Choroid plexus epithelial cell (primary cell): ENCODE data around the gene SLC6A17.

Experiments
- DNase-seq: peaks from one replicate; pipeline ENCODE4 v3.0.0-alpha.2; 2010; ENCODE audit warnings: low read depth
- H3K4me3 ChIP-seq: 2 replicates; pipeline ENCODE4 v1.5.1; 2011; ENCODE audit warnings: low read depth, mild to moderate bottlenecking, control low read depth, low read length, moderate library complexity
- CTCF ChIP-seq: conservative IDR thresholded peaks from 2 replicates; pipeline ENCODE4 v1.5.1; 2011; ENCODE audit warnings: low read depth, mild to moderate bottlenecking, control low read depth, inconsistent platforms, low read length, moderate library complexity

Gene SLC6A17

GRCh38 chr1:110161165-110161564 is 10.9 kb downstream of the SLC6A17 start:
- TF ChIP-seq CTCF = no peak
- DNase-seq = no peak
- H3K4me3 ChIP-seq = no peak overlapping the region

- DNase-seq = no peak
- no peak for TF ChIP-seq CTCF
- no peak overlapping the region for H3K4me3 ChIP-seq
Measured at GRCh38 chr1:110161849-110162248, 11.6 kb downstream of the SLC6A17 start.

GRCh38 chr1:110163591-110163990 is 13.3 kb downstream of the SLC6A17 start:
- TF ChIP-seq CTCF = no peak
- no peak overlapping the region for H3K4me3 ChIP-seq
- no peak for DNase-seq

GRCh38 chr1:110164725-110165350 is 14.5 kb downstream of the SLC6A17 start:
- TF ChIP-seq CTCF = no peak
- H3K4me3 ChIP-seq = no peak overlapping the region
- no peak for DNase-seq

GRCh38 chr1:110165761-110166231 is 15.5 kb downstream of the SLC6A17 start:
- no peak for TF ChIP-seq CTCF
- no peak for DNase-seq

GRCh38 chr1:110166861-110167260 is 16.6 kb downstream of the SLC6A17 start:
- DNase-seq = no peak
- no peak overlapping the region for H3K4me3 ChIP-seq
- TF ChIP-seq CTCF = no peak

More at GRCh38 chr1:110165761-110166231, 15.5 kb downstream of the SLC6A17 start:
- H3K4me3 ChIP-seq = no peak overlapping the region
